NCI-H1105 (cell line): ENCODE measurements around the gene HPSE2.
"Not testable (repeated sequence)": the region's sequence is repeated elsewhere in the genome, so short reads cannot be mapped to it uniquely, and the experiment has no call there.

ENCODE experiments used
- DNase-seq: peaks from one replicate; lab custom pipeline; 2025; lab: John Stamatoyannopoulos, UW

The HPSE2 gene

DNA sequence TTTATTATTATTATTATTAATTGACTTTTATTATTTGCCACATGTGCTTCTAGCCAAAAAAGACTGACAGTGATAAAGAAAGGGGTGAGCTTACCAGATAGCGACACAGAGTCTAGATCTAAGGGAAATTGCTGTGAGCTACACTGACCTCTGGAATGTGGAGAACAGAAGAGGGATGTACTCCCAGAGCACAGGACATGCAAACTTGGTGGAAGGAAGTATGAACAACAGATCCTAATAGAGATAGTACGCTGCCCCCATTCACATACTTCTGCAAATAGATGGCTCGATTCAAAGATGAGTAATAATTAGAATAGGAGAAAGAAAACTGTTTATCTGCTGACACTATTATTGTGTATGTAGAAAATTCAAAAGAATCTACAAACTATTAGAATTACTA lies 679.6 kb downstream of the HPSE2 start:
- DNase-seq: no peak

DNA sequence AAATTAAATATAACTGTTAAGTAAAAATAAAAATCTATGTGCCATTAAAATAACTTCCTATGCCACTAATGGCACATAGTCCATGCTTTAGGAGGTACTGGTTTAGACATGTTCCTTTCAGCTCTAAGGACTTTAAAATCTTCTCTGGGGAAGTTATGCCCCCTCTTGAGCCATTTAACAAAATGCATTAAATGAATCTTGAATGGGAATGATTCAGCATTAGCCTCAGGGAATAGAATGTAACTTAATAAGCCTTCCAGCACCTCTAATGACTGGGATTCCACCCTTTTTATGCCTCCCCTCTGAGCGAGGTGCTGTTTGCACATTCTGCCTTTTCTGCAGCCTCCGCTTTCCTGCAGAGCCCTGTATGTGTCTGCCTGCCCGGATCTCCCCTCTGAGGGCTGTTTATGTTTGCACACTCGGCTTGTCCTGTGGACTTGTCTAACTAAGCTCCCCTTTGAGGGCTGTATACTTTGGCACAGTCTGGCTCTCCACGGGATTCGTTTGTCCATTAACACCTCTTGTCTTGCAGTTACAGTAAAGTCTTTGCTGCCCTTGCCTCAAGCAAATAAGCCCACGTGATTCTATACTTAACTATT lies 680.5 kb downstream of the HPSE2 start:
- DNase-seq: peak; percentile 17

DNA sequence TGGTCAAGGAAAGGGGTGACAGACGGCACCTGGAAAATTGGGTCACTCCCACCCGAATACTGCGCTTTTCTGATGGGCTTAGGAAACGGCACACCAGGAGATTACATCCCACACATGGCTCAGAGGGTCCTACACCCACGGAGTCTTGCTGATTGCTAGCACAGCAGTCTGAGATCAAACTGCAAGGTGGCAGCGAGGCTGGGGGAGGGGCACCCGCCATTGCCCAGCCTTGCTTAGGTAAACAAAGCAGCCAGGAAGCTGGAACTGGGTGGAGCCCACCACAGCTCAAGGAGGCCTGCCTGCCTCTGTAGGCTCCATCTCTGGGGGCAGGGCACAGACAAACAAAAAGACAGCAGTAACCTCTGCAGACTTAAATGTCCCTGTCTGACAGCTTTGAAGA lies 694.1 kb downstream of the HPSE2 start:
- not testable (repeated sequence) for DNase-seq

DNA sequence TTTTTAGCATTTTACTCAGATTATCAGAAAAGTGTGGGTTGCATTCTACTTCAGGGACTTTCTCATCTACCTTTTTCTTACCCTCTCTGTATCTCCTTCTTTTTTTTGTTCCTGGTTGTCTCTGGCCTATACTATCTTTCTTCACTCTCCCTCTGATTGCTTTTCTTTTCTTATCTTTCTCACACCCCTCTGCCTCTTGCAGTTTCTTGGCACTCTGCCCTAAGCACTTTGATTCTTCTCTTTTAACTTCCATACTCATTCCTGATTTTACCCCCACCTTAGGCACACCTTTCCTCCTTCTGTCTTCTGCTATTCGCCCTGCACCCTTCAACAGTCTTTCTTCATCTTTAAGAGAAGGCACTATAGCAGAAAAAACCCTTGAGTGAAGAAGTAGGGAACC lies 696.1 kb downstream of the HPSE2 start:
- no peak for DNase-seq

DNA sequence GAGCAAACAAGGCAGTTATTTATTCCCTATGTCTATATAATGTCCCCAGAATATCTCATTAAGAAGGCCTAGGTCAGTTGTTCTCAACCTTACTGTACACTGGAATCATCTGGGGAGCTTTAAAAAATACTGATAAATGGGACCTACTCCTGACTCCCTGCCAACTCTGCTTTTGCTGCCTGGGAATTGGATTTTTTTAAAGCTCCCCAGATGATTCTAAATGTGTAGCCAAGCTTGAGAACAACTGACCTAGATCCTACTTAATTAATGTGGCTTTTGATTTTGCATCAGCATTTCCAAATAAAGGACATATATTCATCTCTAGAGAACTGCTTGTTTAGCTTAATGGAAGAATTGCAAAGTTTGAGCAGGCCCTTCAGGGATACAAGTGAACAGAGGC lies 697.2 kb downstream of the HPSE2 start:
- DNase-seq: no peak

DNA sequence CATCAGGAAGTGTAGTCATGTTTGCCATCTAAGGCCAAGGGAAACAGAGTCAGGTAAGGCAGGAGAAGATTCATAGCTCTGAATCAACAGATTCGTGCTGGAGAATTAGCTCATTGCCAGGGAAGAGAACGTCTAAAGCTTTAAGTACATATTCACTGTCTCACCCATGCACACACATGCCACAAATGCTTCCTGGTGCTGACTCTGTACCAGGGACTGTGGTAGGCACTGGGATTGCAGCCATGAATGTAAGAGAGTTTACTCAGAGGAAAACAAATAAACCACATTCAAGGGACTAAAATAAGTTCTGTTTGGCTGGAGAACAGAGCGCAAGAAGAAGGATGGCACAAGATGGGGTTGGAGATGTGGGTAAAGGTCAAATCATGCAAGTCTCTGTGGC lies 699.1 kb downstream of the HPSE2 start:
- DNase-seq: no peak

DNA sequence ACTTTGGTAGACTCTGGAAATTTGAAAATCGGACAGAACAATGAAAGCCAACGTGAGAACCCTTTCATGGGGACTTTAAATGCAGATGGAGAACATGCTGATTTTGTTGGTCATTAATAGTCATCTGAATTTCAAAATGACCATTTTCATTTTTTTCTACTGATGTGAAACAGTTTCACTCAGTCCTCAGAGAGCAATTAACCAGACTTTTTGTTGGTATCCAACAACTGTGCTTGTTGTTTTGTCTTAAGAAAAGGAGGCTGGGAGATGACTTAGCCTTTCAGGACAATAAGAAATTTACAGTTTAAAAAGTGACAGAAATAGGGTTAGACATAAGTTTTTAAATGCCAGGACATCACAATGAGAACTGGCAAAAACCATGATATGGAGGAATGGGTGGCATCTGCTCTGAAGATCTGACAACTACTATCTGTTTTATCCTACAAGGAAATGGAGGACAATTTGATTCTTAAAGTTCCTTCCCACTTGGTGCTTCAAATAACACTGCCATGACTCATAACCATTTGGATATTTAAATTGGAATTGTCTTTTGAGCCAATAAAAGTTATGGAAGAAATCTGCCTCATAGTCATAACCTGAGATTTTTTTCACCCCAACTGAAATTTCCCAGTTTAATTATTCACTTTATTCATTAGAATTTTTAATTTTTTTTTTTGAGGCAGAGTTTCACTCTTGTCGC lies 701.8 kb downstream of the HPSE2 start:
- DNase-seq: no peak

DNA sequence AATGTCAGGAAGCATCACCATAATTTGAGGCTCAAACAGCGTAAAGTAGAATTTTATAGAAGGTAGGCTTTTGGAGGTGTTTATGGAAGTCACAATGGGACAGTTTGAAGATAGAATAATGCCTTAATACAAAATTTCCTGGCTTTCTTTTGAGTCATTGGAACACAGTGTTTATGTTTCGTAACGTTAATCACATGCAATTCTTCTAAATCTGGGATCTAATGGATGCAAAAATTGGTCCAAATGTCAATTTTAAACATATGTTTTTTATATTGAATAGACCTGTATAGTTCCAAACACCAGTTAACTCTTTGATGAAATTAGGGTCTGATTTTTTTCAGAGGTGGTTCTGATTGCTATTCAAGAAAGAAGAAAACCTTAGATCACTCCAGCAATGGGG lies 702.4 kb downstream of the HPSE2 start:
- DNase-seq: no peak

DNA sequence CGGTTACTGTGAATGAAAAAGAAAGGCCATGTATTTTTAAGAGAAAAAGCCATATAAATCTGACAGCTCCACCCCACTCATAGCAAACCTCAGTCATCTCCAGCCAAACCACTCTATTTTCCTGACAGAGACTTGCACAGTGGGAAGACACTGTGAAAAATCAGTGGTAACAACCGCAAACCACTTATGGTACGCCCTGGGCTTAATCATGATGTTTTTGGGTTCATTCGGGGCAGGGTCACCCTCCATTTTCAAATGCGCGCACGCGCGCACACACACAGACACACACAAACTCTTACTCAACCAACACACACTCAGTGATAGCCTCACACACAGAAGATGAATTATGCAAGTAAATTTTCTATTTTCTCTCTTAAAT lies 706.9 kb downstream of the HPSE2 start:
- no peak for DNase-seq

DNA sequence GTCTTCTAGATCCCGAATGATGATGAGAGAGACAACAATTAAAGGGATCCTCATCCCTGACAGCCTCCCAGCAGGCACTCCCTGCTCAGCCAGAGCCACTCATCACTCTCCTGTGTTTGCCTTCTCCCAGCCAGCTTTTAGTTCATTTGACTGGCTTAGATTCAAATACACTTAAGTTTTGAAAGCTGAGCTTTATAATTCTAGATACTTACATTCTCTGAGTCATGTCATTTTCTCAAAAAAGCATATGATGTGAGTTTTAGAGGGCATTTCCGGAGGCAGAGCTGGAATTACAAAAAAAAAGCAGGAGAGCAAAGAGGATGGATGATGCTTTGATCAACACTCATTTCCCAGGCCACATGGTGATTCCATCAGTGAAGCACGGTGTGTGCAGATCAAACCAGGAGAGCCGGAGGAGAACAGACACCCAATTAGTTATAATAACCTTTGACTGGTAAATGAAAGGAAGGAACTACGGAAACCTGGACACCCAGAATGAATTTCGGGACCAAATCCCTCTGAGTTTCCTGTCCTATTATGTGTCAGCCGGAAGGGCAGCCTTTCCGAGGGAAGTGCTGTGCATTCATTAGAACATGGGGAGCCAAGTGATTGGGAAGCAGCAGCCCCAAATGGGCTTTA lies 707.4 kb downstream of the HPSE2 start:
- no peak for DNase-seq

DNA sequence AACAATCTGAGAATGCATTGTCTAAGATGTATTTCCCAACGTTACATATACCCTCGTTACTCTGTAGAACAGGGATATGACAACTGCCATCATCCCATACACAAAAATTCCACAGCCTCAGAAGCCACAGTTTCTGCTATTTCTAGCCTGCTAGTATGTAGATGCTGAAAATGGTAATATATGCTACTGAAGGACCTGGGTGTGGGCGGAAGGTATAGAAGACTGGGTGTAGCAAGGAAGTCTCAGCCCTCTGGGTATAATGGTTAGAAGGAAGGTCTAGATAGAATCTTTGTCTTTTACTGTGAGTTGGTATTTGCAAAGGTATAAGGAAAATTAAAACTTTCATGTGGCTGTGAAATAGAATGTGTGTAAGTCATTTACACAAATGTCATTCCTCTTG lies 709.7 kb downstream of the HPSE2 start:
- no peak for DNase-seq

DNA sequence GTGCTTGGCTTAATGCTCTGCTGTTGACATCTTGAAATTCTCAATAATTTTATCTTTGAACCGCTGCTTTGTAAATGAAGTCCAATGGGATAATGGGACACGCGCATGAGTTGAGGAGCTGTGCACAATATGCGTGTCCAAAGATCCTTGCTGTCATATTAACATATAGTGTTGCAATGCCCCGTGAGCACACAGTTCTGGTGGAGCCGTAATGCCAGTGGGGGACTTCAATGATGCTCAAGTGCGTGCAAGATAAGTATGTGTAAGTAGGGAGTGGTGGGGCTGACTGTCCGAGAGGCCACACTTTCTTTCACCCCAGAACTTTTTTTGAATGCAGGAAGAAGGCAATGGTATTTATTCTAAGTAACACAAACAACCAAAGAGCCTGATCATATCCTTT lies 711.5 kb downstream of the HPSE2 start:
- DNase-seq: no peak

DNA sequence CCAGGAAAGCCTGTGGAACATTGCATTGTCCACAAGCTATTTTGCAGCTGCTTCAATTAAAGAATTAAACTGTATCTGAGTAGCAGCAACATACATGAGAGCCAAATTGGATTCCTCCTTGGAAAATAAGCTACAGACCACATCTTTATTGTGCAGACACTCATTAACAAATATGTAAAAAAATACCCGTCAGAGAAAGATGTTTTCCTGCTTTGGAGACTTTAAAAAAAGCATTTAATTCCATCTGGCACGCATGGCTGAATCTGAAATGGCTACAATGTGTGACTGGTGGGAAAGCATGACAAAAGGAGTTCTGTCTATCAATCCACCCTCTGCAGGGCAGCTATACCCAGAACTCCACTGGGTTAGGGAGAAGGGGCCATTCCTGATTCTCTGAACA lies 715.8 kb downstream of the HPSE2 start:
- no peak for DNase-seq

DNA sequence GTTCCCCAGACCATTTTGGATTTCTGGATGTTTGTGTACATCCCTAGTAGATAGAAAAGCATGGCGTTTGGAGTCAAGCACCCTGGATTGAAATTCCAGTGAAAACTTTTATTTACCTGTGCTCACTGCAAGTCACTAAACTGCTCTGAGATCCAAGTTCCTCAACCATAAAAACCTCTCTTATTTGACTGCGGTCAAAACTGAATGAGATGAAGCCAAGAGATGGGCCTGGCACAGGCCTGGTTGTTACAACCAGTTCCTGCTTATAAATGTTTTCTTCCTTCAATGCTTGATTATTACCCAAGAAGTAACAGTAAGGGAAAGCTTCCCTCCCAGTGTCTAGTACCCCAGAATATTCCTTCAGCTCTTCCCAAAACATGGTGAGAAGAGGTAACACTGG lies 718.0 kb downstream of the HPSE2 start:
- no peak for DNase-seq

DNA sequence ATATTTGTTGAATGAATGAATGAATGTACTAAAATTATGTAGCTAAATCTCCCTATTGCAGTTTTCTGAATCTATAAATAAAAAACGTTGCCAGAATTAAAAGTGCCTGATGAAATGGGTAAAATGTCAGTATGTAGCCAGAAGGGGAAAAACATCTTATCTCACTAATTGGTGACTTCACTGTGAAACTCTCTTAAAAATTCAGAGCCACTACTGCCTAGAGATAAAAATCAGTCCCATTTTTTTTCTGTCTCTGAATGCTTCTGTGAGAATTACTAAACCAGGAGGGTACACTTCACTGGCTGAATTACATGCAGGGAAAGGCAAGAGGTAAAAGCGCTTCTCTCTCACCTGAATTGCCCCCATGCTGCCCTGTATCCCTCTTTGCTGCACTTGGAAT lies 719.3 kb downstream of the HPSE2 start:
- DNase-seq: no peak

DNA sequence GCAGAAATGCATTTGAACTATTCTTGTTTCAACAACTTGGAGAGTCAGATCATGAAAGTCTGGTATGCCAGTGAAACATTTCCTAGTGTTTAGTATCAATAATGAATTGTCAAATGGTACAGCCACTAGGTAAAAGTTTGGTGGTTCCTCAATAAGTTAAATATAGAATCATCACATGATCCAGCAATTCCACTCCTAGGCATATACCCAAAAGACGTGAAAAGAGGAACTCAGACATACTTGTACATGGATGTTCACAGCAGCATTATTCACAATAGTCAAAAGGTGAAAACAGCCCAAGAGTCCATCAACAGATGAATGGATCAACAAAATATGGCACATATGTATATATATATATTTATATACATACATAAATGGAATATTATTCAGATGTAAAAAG lies 721.9 kb downstream of the HPSE2 start:
- DNase-seq: no peak

DNA sequence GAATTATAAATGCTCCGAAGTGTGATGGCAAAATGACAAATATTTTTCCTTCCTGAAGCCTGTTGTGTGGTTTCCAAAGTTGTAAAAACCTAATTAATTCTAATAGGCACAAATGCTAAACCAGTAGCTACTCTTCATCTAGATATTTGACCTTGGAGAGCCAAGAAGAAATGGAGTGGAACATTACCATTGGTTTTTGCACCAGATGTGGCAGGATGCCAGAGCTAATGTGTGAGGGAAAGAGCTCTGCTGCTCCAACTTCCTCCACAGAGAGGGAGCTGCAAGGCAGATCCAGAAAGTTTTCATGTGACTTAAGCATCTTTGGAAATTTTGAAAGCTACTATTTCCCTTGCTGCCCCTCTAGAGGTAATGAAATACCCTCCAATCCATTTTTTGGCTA lies 723.8 kb downstream of the HPSE2 start:
- DNase-seq: no peak

DNA sequence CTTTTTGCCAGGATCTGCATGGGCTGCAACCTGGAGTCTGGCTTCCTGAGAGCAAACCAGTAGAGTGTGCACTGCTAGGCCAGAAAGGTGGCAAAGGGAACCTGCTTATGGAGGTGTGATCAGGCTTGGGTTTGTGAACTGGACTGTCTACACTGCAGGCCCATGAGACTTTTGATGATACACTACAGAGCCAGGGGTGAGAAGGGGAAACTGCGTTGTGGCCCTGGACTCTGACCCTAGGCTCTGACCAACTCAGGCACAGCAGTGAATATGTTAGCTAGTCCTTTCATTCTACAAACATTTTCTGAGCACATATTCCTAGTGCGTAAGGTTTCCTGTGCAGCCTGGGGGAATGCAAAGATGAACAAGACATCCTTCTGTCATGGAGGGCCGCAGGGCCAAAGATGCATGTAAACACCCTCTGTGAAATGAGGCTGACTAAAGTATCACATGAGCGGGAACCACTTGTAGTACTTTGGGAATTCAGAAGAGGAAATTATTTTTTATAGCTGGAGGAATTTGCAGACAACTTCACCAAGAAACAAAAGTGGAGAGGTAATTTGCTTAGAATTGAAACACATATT lies 725.1 kb downstream of the HPSE2 start:
- DNase-seq: no peak

DNA sequence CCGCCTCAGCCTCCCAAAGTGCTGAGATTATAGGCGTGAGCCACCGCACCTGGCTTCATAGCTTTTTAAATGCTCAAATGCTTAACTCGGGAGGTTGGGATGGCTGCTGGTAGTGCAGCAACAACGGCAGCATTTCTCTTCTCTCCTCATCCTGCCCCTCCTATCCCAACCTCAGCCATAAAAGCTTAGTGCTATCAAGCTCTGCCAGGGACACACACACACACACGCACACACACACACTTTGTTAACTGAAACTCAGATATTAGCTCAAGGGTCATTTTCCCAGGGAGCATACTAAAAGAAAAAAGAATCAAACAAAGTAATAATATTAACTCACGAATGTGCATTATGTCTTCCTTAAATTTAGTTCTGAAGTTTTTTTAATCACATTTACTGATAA lies 725.9 kb downstream of the HPSE2 start:
- DNase-seq: no peak

DNA sequence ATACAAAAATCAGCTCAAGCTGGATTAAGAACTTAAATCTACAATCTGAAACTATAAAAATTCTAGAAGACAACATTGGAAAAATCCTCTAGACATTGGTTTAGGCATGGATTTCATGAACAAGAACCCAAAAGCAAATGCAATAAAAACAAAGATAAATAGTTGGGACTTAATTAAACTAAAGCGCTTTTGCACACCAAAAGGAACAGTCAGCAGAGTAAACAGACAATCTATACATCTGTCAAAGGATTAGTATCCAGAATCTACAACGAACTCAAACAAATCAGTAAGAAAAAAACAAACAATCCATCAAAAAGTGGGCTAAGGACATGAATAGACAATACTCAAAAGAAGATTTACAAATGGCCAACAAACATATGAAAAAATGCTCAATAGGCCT lies 733.1 kb downstream of the HPSE2 start:
- not testable (repeated sequence) for DNase-seq

DNA sequence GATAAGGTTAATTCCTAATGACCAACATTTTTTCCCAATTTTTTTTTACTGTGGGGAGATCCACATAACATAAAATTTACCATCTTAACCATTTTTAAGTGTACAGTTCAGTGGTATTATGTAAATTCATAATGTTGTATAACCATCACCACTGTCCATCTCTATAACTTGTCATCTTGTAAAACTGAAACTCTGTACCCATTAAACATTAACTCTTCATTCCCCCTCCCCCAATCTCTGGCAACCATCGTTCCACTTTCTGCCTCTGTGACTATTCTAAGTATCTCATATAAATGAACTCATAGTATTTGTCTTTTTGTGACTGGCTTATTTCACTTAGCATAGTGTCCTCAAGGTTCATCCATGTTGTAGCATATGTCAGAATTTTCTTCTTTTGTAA lies 742.9 kb downstream of the HPSE2 start:
- no peak for DNase-seq

DNA sequence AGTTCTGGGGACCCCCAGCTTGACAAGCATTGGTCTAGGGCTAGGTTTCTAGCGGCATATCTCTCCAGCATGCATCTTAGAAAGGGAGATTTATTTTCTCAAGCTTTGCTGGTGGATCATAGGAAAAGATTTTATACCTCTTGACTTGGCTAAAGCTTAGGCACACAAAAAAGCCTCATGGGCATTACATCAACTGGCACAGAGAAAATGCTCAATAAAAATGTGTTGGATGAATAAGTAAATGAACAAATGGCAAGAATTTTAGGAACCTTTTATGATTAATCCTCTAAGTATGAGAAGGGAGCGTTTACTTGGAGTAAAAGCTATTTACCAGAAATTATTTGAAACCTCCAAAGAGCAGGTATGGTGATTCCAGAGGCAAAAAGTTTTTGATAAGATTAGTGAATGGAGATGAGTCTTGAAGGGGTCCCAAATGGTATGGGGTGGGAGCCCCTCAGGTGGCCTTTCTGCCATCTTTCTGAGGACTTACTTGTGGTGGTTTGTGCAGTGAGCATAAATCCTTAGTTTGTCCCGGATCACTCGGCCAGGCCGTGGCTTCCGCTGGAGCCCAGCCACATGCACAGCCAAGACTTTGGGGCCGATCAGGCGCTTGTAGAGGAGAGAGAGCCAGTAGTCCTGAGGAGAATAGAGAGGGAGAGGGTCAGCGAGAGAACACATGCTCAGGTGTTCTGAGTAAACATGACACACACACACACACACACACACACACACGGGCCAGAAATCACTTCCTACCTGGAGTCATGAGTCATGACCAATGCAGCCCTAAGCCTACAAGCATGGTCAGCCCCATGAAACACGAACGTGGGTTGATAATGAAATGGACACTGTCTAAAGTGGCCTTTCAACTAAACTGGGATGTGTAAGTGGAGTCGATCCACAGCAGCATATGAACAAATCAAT lies 745.8 kb downstream of the HPSE2 start:
- DNase-seq: no peak
